ENCODE data around the gene ZZZ3.
"Not testable (repeated sequence)": the region's sequence is repeated elsewhere in the genome, so short reads cannot be mapped to it uniquely, and the experiment has no call there.

The ZZZ3 gene

GRCh38 chr1:77670330-77670729, 12.1 kb downstream of the ZZZ3 start:
- no peak for DNase-seq (ENCODE audit: low read depth in 2 of 2)

DNA sequence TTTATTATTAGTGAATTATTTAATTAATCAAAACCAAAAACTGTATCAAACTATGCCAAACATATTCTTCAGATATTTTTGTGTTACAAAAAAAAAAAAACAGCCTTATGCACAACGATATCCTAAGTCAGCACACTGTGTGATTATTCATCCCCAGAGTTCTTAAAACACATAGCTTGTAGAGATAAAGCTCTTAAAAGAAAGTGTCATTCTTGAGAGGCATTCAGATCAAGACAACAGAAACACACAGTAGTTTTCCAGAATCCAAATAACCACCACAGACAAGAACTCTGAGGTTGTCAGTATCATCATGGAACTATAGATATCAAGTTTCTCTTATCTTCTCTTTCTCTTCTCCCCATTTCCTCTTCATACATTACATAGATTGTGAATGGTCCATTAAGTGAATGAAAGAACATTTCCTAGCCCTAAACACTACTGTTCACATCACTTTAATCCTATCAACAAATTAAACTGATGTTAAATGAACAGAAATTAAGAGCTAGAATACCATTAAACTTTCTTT, 13.5 kb downstream of the ZZZ3 start:
- no peak for DNase-seq (ENCODE audit: low read depth in 2 of 2)

DNA sequence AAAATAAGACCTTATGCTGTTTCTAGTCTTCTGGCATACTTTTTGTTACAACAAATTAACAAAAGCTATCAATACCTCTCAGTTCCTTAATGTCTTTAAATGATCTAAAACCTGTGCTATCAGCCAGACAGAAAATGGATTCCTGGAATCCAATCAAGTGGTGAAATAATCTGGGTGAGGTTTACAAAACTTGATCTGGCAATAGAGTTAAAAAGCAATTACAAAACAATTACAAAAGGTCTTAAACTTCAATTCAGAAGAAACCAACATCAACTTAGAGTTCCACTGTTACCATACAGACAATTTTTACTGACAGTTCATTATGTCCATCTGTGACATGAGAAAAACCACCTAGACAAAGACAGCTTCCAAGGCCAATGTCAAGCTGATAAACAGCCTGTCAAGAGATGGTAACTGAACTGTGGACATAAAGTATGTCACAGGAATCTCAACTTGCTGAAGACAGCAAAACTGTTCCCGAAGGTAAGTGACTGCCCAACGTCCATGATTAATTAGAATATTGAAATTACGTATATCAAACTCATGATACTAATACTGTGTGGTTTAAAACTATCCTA, 17.4 kb downstream of the ZZZ3 start:
- no peak for DNase-seq (ENCODE audit: low read depth in 2 of 2)

DNA sequence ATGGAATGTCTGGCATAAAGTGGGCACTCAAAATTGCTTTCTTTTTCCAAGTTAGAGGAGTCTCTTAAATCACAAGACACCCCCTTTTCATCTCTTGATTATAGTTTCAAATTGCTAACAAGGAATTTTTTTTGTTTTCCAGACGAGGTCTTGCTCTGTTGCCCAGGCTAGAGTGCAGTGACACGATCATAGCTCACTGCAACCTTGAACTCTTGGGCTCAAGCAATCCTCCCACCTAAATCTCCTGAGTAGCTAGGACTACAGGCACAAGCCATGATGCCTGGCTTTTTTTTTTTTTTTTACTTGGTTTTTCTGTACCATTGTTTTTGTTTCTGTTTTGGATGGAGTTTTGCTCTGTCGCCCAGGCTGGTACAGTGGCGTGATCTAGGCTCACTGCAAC, 20.8 kb downstream of the ZZZ3 start:
- no peak for DNase-seq (ENCODE audit: low read depth in 2 of 2)

DNA sequence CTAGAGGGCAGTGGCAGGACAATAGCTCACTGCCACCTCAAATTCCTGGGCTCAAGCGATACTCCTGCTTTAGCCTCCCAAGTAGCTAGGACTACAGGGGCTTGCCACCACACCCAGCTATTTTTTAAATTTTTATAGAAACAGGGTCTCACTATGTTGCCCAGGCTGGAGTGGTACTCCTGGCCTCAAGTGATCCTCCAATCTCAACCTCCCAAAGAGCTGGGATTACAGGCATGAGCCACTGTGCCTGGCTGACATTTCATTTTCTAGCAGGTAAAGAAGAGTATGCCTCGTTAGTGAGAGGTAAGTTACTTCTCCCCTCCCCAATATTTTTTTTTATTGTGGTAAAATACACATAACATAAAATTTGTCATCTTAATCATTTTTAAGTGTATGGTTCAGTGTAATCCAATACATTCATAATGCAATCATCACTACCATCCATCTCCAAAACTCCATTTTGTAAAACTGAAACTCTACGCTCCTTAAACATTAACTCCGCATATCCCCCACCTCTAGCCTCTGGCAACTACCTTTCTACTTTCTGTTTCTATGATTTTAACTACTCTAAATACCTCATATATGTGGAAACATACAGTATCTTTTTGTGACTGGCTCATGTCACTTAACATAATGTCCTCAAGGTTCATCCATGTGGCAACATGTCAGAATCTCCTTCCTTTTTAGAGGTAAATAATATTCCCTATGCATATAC, 22.4 kb downstream of the ZZZ3 start:
- DNase-seq (ENCODE audit: low read depth in 2 of 2), result no peak

DNA sequence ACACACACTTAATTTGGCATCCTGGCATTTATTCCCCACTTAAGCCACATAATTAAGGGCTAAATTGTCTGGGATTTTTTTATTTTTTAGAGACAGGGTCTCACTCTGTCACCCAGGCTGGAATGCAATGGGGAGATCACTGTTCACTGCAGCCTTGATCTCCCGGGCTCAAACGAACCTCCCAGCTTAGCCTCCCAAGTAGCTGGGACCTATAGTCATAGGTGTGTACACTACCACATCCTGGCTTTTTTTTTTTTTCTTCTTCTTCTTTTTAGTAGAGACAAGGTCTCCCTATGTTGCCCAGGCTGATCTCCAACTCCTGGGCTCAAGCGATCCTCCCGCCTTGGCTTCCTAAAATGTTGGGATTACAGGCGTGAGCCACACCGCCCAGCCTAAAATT, 24.2 kb downstream of the ZZZ3 start:
- no peak for DNase-seq (ENCODE audit: low read depth in 2 of 2)

GRCh38 chr1:77655431-77655974, 27.0 kb downstream of the ZZZ3 start:
- no peak for DNase-seq (ENCODE audit: low read depth in 2 of 2)

DNA sequence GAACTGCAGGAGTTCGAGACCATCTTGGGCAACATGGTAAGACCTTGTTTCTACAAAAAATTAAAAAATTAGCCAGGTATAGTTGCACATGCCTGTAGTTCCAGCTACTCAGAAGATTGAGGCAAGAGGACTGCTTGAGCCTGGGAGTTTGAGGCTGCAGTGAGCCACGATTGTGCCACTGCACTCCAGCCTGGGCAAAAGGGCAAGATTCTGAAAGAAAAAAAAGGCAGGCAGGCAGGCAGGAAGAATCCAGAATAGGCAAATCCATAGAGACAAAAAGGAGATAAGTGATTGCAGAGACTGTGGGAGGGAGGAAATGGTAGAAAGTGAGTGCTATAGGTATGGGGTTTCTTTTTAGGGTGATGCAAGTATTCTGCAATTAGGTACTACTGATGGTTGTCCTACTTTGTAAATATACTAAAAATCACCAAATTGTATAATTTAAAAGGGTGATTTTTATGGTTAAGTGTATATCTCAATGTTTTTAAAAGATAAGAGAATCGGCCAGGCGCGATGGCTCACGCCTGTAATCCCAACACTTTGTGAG, 29.4 kb downstream of the ZZZ3 start:
- DNase-seq (ENCODE audit: low read depth in 2 of 2), result no peak

GRCh38 chr1:77652268-77652667, 30.2 kb downstream of the ZZZ3 start:
- no peak for DNase-seq (ENCODE audit: low read depth in 2 of 2)

- DNase-seq (ENCODE audit: low read depth in 2 of 2), result no peak
These were observed 33.3 kb downstream of the ZZZ3 start for GRCh38 chr1:77649127-77649526.

DNA sequence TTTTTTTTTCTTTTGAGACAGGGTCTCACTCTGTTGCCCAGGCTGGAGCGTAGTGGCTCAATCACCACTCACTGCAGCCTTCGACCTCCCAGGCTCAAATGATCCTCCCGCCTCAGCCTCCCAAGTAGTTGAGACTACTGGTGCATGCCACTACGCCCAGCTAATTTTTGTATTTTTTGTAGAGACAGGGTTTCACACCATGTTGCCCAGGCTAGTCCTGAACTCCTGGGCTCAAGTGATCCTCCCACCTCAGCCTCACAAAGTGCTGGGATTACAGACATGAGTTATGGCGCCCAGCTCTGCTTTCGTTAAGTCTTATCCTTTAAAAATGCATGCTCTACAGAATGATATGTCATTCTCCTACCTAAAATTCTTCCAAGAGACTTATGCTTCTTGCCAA, 36.2 kb downstream of the ZZZ3 start:
- not testable (repeated sequence) for DNase-seq (ENCODE audit: low read depth in 2 of 2)

GRCh38 chr1:77643456-77643855, 39.0 kb downstream of the ZZZ3 start:
- DNase-seq (ENCODE audit: low read depth in 2 of 2), result no peak

- no peak for DNase-seq (ENCODE audit: low read depth in 2 of 2)
These were observed 39.5 kb downstream of the ZZZ3 start for GRCh38 chr1:77642941-77643340.

GRCh38 chr1:77642196-77642595, 40.3 kb downstream of the ZZZ3 start:
- no peak for DNase-seq (ENCODE audit: low read depth in 2 of 2)

DNA sequence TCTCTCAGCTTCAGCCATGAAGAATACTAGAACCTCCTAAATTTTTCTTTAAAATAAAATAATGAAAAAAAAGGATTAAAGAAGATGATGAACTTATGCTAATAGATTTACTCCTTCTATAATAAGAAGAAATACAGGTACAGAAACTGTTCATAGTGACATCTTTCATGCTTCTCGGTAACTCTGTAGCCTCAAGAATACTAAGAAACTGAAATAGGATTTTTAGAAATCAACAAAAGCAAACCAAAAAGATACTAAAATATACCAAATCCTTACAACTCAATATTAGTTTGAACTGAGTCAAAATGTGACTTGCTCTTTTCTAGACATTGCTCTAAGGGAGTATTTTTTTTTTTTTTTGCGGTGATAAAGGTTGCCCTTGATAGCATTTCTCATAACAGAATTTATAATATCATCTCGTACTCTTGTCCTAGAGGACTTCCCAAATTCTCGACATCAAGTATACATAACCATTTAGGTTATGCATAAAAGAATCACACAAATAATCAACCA, 42.8 kb downstream of the ZZZ3 start:
- DNase-seq (ENCODE audit: low read depth in 2 of 2), result no peak

- DNase-seq (ENCODE audit: low read depth in 2 of 2), result no peak
These were observed 43.4 kb downstream of the ZZZ3 start for GRCh38 chr1:77639056-77639455.

GRCh38 chr1:77636864-77637263, 45.6 kb downstream of the ZZZ3 start:
- no peak for DNase-seq (ENCODE audit: low read depth in 2 of 2)
